HG02623 (cell line): Measurements from ENCODE around the gene FRMPD3.

Experiments used
- ATAC-seq: cut with Tn5 transposase; IDR thresholded peaks from one replicate; pipeline ENCODE4 v1.9.1; 2021; ENCODE audit warnings: moderate library complexity; ENCODE audit not compliant: unreplicated experiment

FRMPD3 gene

DNA sequence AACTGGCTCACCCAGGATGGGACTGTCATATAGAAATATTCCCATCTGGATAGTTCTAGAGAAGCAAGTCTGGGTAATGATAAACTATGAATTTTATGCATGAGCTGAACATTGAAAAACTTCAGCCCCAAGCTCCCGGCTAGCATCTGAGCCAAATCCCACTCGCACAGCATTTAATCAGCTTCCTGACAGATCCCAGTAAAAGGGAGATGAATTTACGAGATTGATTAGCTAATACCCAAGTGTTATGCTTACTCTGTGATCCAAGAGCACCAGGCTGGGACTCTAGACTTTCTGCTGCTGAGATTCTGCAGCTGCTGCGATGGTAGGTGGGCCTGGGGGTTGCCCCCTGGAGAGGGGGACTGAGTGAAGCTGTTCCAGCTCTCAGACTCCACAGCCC, 28.0 kb downstream of the FRMPD3 start:
- no peak for ATAC-seq

DNA sequence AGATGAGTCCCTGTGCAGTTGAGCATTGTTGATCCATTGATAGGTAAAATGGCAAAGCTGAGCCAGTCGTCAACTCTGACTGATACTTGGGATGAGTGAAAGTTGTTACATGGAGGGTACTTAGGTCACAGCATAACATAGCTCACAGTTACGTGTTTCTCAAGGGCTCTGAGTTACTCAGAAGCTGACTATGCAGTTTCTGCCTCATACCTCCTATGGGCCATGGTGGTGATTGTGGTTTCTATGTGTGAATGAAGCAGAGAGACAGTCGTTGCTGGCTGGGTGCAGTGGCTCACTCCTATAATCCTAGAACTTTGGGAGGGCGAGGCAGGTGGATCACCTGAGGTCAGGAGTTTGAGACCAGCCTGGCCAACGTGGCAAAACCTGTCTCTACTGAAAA, 30.8 kb downstream of the FRMPD3 start:
- no peak for ATAC-seq

DNA sequence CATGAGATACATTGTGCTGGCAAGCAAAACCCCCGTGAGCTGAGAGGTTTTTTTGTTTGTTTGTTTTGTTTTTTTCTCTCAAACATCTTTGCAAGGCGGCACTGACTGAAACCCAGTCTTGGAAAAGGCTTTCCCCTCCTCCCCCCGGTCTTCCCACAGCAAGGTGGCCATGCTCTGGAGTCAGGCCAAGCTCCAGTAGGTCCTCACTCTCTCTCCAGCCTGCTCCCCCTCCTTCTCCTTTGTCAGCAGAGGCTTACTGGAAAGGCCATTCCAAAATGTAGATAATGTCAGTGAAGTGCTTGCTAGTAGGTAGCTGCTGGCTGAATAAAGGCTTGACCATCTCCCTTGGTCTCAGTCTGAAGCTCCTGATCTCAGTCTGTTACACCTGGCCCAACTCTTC, 32.6 kb downstream of the FRMPD3 start:
- no peak for ATAC-seq

DNA sequence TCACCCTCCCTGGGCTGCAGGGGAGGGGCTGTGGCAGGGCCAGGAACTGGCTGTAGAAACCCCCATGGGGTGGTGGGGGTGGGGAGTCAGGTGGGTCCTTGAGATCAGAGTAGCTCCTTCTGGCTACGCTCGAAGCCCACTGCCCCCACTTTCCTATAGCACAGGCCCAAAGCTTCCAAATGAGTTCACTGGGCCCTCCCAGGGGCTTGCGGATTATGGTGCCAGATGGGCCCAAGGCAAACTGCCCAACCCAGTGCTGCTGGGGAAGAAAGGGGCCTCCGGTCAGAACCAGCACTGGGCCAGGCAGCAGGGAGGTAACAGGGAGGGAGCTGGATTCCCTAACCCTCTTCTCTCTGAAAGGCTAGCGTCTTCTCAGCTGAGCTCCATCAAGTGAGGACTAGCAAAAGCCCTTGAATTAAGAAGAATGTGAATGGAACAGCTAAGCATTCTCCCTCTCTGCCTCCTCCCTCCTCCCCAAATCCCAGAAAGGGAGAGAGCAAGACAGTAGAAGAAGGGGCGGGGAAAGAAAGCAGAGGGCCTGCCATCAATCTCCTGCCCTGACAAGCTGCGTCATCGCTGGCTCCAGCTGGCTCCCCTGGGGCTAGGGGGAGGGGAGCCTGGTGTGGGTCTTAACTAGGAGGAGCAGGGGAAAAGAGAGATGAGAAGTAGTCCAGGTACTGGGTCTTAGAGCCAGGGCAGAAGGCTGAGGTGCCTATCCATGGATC, 34.7 kb downstream of the FRMPD3 start:
- ATAC-seq: no peak

DNA sequence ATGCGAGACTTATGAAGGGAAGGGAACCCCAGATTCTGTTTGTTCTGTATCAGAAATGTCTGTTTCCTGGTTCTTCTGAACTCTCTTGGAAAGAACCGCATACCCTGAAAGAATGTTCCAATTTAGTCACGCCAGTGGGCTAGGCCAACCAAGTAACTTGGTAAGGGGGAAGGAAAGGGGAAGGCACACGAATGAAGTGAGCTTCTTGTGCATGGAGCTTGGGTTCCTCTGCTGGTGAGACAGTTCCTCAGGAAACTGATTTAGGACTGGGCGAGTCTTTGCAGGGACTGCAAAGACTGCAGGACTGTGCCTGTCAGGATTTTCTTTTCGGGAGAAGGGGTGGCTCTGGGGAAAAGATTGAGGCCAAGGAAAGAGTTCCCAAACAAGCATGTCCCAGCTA, 35.6 kb downstream of the FRMPD3 start:
- ATAC-seq: no peak

DNA sequence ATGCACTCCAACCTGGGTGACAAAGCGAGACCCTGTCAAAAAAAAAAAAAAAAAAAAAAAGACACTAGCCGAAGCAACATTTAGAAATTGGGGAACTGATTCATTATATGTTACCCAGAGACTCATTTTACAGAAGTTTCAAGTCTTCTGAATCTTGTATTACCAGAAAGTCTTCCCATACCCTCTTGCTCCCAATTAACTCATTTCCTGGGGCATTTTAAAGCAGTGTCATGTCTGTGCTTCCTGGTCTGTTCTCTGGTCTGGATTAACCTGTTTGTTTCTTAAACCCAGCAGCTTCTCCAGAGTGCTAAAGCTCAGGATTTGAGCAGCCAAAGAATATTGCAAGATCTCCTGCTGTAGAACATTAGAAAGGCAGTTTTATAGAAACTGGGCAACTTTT, 43.7 kb downstream of the FRMPD3 start:
- no peak for ATAC-seq

DNA sequence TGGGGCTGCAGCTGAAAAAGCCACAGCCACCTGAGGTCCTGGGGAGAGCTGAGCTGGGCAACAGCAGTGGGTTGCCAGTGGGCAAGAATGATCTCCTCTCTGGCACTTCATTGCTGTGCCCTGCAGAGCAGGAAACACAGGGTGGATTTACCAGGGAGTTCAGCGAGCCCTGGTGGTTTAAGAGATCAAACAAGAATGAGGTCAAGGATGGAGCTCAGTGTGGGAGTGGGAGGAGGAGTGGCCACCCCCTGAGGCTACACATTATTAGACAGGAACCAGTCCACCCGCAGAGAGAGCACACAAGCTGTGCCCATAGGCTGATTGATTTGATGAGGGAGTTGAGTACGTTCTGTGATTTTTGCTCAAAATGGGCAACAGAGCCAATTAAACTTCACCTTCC, 47.3 kb downstream of the FRMPD3 start:
- ATAC-seq: no peak
